ENCODE results near the gene LIN52. TPM values are rescaled to one million over a fixed set of nuclear protein-coding genes. Genes with fewer than 3 reads are reported as not detected.

LIN52 gene
- total RNA-seq, 1 experiment from 2014 or later: 11.0 TPM

DNA sequence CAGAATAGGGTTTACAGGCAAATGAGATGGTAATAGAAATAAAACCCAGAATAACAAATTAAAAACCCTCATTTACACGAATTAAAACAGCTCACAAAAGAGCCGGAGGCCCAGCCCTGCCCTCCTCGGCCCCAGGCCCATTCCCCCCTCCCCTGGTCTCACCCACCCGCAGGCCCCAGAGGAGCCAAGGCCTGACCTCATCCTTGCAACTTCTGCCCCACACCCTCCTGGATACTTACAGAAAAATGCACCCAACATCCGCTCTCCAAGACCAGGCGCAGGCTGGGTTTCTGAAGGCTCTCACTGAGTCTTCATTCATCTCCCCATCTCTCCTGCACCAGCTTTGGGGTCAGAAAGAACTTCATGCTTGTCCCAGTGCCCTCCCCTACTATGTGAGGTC is 138.3 kb downstream of the LIN52 start:
- no peak overlapping the region for H3K4me3 Mint-ChIP-seq
- WGBS (ENCODE audit: extremely low coverage, insufficient read length, low lambda C conversion rate): no CpG with 5 or more reads among the region's 6 CpGs
- Histone ChIP-seq H4K20me1 (ENCODE audit: control insufficient read depth, insufficient read depth, insufficient read length) (no peaks in the 10 kb centered on the region), H3K4ac (ENCODE audit: low read depth, low read length) (no peak overlapping the region), H3K4me2 (ENCODE audit: insufficient read depth, insufficient read length, low read length) (no peak overlapping the region), H3K9me3 (ENCODE audit: control insufficient read depth, low read depth, low read length) (no peaks in the 10 kb centered on the region), H3K27ac (ENCODE audit: insufficient read length, low read depth, low read length) (no peak overlapping the region), H3K23me2 (ENCODE audit: insufficient read length, low read depth, low read length, poor library complexity, severe bottlenecking) (no peaks in the 10 kb centered on the region), H2AFZ (ENCODE audit: low read length) (no peak overlapping the region), H3K79me1 (ENCODE audit: insufficient read depth, low read depth, low read length, poor library complexity, severe bottlenecking) (no peaks in the 10 kb centered on the region), H4K8ac (replicated peaks; ENCODE audit: insufficient read length, low read depth, low read length) (no peak overlapping the region), H3K4me1 (ENCODE audit: insufficient read depth, low read length) (no peaks in the 10 kb centered on the region), H4K91ac (ENCODE audit: insufficient read length, low read depth, low read length) (no peak overlapping the region), H2BK5ac (ENCODE audit: insufficient read length, low read length) (no peak overlapping the region), H3K79me2 (ENCODE audit: insufficient read depth, low read length) (no peaks in the 10 kb centered on the region), H3K14ac (ENCODE audit: insufficient read depth, low read length) (no peak overlapping the region), H3K18ac (ENCODE audit: insufficient read length, low read depth, low read length) (no peak overlapping the region), H3T11ph (ENCODE audit: low read length) (no peak overlapping the region), H3K23ac (ENCODE audit: insufficient read length, low read depth, low read length) (no peak overlapping the region), H2BK12ac (ENCODE audit: insufficient read length, low read depth, low read length) (no peak overlapping the region), H4K5ac (ENCODE audit: insufficient read length, low read depth, low read length) (no peak overlapping the region), H2BK20ac (ENCODE audit: low read depth, low read length, poor library complexity, severe bottlenecking) (no peak overlapping the region), H3K9ac (ENCODE audit: extremely low read depth, insufficient read length, low read length) (no peak overlapping the region), H2BK15ac (ENCODE audit: low read depth, low read length) (no peak overlapping the region), H3K56ac (ENCODE audit: insufficient read length, low read depth, low read length) (no peak overlapping the region), H3K27me3 (ENCODE audit: insufficient read depth, low read length) (no peaks in the 10 kb centered on the region; the same call in 1 of the 2 replicates), H2AK5ac (ENCODE audit: insufficient read length, low read length) (no peak overlapping the region), H2BK120ac (ENCODE audit: low read depth, low read length, poor library complexity, severe bottlenecking) (no peak overlapping the region)
- no peak for DNase-seq
- H3K36me3 Mint-ChIP-seq (ENCODE audit: insufficient read depth in 1 of 3, low read depth in 3 of 3): no peaks in the 10 kb centered on the region
- H3K27ac Mint-ChIP-seq: no peak overlapping the region
- no peaks in the 10 kb centered on the region for H3K4me1 Mint-ChIP-seq
- no peak for TF ChIP-seq CTCF (conservative IDR thresholded peaks at IDR 0.05)
- no peaks in the 10 kb centered on the region for H3K9me3 Mint-ChIP-seq
- H3K27me3 Mint-ChIP-seq (ENCODE audit: low read depth): peaks cover 32% of the 10 kb centered on the region

All from H9 (cell line).